ENCODE results near the gene PCDH8. TPM values are rescaled to one million over a fixed set of nuclear protein-coding genes. Genes with fewer than 3 reads are reported as not detected.

PCDH8 gene
- total and polyA plus RNA-seq, 2 of the 13 experiments (the other 11 are each of a cell fraction or from before 2014, with no cell fraction given), result not detected

DNA sequence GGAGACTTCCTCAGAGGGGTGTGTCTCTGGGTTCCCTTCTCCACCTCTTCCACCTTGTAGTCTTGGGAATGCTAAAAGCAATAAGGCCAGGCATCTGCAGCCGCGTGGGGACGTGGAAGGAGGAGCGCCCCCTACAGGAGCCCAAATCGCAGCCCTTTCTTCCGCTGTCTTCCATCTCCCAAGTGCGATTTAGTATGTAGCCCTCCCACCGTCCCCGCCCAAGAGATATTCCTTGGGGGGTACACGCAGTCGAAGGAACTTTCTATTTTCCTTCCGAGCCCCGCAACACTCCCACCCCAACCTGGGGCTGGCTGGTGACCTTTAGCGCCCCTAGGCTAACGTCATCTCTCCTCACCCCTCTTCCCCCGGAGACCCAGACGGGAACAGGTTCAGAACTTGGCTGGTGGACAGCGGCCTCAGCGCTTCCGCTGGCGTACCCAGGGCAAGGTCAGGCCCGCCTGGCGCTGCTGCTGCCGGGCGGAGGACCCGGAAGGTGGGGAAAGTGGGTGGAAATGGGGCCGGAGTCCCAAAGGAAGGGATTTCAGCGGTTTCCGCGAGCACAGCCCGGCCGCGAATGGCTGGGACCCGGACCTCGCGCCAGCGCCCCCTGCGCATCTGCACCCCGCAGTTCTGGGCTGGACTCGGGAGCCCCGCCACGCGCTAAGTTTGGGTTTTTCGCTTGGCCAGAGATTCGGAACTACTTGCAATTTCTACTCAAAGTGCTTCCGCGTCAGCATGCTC, 2.1 kb upstream of the PCDH8 start (continued):
- TF ChIP-seq SOX6 (IDR thresholded peaks at IDR 0.05) (no peak), SOX6 (CRISPR knock-in tag; IDR thresholded peaks at IDR 0.05) (peak; percentile 40), ZNF746 (CRISPR knock-in tag; IDR thresholded peaks at IDR 0.05) (0 out of 2 replicates have a peak, but pooled peaks have one; percentile 28), SRY (CRISPR knock-in tag; IDR thresholded peaks at IDR 0.05) (peak; percentile 92), EED (CRISPR knock-in tag; IDR thresholded peaks at IDR 0.05) (peak; percentile 86), ZNF546 (CRISPR knock-in tag; conservative IDR thresholded peaks at IDR 0.05) (0 out of 2 replicates have a peak, but pooled peaks have one; percentile 45), E2F1 (CRISPR knock-in tag; IDR thresholded peaks at IDR 0.05) (peak; percentile 72), ZNF33A (CRISPR knock-in tag; IDR thresholded peaks at IDR 0.05; ENCODE audit: borderline replicate concordance) (no peak), RARA (CRISPR knock-in tag; IDR thresholded peaks at IDR 0.05) (peak; percentile 66), HES4 (CRISPR knock-in tag; IDR thresholded peaks at IDR 0.05; ENCODE audit: borderline replicate concordance) (peak; percentile 89), RXRA (CRISPR knock-in tag; IDR thresholded peaks at IDR 0.05) (0 out of 2 replicates have a peak, but pooled peaks have one; percentile 15), ZHX2 (IDR thresholded peaks at IDR 0.05; ENCODE audit: low read depth) (no peak), ZHX2 (CRISPR knock-in tag; IDR thresholded peaks at IDR 0.05; ENCODE audit: borderline replicate concordance) (peak; percentile 75; the same call in 1 of the 2 replicates)
- TF ChIP-seq, protein P1, sequence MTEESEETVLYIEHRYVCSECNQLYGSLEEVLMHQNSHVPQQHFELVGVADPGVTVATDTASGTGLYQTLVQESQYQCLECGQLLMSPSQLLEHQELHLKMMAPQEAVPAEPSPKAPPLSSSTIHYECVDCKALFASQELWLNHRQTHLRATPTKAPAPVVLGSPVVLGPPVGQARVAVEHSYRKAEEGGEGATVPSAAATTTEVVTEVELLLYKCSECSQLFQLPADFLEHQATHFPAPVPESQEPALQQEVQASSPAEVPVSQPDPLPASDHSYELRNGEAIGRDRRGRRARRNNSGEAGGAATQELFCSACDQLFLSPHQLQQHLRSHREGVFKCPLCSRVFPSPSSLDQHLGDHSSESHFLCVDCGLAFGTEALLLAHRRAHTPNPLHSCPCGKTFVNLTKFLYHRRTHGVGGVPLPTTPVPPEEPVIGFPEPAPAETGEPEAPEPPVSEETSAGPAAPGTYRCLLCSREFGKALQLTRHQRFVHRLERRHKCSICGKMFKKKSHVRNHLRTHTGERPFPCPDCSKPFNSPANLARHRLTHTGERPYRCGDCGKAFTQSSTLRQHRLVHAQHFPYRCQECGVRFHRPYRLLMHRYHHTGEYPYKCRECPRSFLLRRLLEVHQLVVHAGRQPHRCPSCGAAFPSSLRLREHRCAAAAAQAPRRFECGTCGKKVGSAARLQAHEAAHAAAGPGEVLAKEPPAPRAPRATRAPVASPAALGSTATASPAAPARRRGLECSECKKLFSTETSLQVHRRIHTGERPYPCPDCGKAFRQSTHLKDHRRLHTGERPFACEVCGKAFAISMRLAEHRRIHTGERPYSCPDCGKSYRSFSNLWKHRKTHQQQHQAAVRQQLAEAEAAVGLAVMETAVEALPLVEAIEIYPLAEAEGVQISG (CRISPR knock-in tag; IDR thresholded peaks at IDR 0.05), result peak; percentile 89
- TF ChIP-seq, protein P2, sequence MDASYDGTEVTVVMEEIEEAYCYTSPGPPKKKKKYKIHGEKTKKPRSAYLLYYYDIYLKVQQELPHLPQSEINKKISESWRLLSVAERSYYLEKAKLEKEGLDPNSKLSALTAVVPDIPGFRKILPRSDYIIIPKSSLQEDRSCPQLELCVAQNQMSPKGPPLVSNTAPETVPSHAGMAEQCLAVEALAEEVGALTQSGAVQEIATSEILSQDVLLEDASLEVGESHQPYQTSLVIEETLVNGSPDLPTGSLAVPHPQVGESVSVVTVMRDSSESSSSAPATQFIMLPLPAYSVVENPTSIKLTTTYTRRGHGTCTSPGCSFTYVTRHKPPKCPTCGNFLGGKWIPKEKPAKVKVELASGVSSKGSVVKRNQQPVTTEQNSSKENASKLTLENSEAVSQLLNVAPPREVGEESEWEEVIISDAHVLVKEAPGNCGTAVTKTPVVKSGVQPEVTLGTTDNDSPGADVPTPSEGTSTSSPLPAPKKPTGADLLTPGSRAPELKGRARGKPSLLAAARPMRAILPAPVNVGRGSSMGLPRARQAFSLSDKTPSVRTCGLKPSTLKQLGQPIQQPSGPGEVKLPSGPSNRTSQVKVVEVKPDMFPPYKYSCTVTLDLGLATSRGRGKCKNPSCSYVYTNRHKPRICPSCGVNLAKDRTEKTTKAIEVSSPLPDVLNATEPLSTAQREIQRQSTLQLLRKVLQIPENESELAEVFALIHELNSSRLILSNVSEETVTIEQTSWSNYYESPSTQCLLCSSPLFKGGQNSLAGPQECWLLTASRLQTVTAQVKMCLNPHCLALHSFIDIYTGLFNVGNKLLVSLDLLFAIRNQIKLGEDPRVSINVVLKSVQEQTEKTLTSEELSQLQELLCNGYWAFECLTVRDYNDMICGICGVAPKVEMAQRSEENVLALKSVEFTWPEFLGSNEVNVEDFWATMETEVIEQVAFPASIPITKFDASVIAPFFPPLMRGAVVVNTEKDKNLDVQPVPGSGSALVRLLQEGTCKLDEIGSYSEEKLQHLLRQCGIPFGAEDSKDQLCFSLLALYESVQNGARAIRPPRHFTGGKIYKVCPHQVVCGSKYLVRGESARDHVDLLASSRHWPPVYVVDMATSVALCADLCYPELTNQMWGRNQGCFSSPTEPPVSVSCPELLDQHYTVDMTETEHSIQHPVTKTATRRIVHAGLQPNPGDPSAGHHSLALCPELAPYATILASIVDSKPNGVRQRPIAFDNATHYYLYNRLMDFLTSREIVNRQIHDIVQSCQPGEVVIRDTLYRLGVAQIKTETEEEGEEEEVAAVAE (CRISPR knock-in tag; IDR thresholded peaks at IDR 0.05; ENCODE audit: borderline replicate concordance), result peak; percentile 84
